Heart left ventricle (tissue), 13 donors: ENCODE data around the gene CDH23.

Experiments
- CTCF ChIP-seq, 12 donors: fragments of 200-600 bp; sonication (generic) in 4 of 12; IDR thresholded peaks; one replicate each; pipeline versions ENCODE4 v1.5.0 to v1.8.0; 2018 to 2022; ENCODE audit warnings: antibody characterized with exemption in 12 of 12, mild to moderate bottlenecking in 5 of 12
- POLR2A ChIP-seq, 2 donors: fragments of 450-650 bp; IDR thresholded peaks; one replicate each; pipeline ENCODE4 v1.6.1; 2017; ENCODE audit warnings: antibody characterized with exemption in 2 of 2, mild to moderate bottlenecking in 2 of 2, moderate library complexity in 2 of 2
- donor health status: ischemic (EF 13 %, LVEDD 7.1; RV severe dilation, severe dysfunction).
- donor health status: DM: no; HTN: yes; CAD: no.
- donor health status: DM: no; HTN: no; CAD: no.
- donor health status: ischemic (EF 25% LVEDD 6.9; RV normal size, moderate dysfunction).
- donor health status: ischemic (EF 25% LVEDD 5.7; RV mildly dilated, moderate dysfunction).
- donor health status: ischemic (EF 35%, LVEDD 5.7; RV mildly dilated, moderate dysfunction).
- donor health status: nonischemic (EF 11% LVEDD 7.7; RV severe dilation, severe dysfunction).
- donor health status: DM: yes; HTN: yes; CAD: no.
- donor health status: PGD.
- donor health status: ischemic (EF 29% LVEDD 5.4; RV normal size, mild dysfunction).
- donor health status: nonischemic (EF 23%, LVEDD 6.1; RV moderate dilation, normal function).

- TF ChIP-seq CTCF (IDR thresholded peaks at IDR 0.05) (no peak), POLR2A (IDR thresholded peaks at IDR 0.05) (no peak)
Measured at GRCh38 chr10:71770255-71770654, 373.5 kb downstream of the CDH23 start.
